ENCODE data around the gene ROBO2.

The ROBO2 gene

DNA sequence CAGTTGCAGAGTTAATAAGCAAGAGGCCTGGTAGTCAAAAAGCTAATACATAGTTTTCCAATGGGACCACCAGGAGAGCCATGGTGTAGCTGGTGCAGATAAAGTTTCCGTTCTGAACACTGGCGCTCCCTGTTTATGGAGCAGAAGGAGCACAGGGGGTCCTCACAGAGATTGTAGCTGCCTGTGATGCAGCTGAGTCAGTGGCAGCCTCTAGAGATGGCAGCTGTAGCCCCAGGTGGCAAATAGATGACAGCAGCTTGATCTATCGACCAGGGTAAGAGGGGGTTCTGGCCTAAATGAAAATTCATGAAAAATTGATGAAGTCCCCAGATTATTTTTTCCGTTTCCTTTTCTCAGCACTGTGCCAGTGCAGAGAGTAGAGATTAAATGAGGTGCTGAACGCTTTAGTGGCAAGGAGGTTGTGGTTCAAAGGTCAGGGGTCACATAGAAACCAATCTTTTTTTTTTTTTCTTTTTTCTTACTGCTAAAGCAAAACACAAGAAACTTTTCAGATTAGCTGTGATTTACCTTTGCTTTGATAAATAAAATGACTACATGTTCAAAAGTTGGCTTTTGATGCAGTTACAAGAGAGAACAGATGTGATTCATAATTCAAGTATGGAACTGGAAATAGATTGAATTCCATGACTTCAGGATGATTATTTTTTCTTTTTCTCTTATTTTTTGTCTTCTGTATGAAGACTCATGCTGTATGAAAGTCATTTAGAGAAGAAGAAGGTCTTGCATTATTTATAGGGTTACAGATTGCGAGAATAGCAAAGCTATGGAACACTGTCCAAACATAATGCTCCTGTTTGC, 63.3 kb downstream of the ROBO2 start:
- no peak for DNase-seq

GRCh38 chr3:77122652-77123051, 82.8 kb downstream of the ROBO2 start:
- DNase-seq, result no peak

DNA sequence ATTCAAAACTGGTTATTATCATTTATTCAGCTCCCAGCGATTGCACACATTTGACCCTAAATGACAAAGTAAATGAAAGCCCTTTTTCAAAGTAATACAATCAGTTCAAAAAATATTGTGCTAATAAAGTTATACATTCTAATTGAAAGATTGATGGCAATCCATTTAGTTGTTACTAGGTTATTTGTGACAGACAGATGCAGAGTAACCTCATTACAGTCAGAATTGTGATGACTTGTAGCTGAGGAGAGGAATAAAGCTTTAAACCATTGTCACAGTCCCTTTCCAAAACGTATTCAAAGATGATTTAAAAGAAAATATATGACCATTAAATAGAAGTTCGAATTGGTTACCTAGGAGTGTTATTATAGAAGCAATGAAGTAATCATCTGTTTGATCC, 86.1 kb downstream of the ROBO2 start:
- no peak for DNase-seq

GRCh38 chr3:77134769-77135168, 94.9 kb downstream of the ROBO2 start:
- DNase-seq, result no peak

DNA sequence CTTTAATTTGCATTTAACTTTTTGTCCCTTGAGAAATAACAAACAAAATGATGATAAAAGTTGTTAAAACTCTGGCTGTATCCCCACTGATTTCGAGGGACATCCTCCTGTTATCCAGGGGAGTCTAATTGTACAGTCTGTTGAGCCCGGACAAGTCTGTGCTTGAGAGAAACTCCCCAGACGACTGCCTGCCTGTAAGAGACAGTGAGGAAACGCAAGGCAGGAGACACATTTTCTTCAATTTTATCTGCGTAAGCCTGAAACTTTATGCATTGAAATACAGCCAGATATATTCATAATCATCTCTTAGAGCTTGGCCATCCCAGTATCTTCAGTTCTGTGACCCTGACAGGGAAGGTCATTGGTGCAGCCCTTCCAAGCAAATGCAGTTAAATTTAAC, 97.7 kb downstream of the ROBO2 start:
- DNase-seq, result no peak

DNA sequence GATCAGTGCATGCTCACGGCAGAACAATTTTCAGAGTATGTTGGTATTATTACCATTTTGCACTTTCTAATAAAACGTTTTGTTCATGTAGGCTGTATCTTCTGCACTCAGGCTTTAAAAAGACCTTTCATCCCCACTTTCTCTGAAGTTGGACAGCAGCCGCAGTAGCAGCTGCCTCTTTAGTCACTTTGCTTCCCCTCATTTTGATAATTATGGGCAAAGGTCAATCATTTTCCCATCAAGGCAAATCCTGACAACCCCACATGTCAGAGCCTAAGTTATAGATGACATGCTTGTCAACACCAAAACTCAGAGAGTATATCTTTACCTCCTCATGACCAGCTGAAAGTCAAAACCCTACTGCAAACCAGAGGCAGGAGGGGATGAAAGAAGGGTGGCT, 99.7 kb downstream of the ROBO2 start:
- DNase-seq, result no peak

DNA sequence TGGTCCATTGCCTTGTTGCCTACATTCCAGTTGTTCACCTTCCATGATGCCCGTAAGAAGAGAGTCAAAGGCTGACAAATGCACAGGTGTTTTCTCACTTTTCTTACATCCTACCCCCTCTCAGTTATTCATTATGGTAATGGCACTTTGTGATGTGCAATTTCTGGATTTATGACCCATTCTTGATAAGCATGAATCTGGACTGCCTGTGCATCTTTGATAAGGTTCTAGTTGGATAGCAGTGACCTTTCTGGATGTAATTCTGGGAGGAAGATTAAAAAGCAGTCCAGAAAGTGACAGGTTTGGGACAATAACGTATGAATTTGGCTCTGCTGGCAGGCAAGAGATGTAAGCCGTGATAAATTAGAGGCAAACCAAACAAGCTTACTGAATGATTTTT, 101.5 kb downstream of the ROBO2 start:
- no peak for DNase-seq

GRCh38 chr3:77142578-77142977, 102.7 kb downstream of the ROBO2 start:
- no peak for DNase-seq

DNA sequence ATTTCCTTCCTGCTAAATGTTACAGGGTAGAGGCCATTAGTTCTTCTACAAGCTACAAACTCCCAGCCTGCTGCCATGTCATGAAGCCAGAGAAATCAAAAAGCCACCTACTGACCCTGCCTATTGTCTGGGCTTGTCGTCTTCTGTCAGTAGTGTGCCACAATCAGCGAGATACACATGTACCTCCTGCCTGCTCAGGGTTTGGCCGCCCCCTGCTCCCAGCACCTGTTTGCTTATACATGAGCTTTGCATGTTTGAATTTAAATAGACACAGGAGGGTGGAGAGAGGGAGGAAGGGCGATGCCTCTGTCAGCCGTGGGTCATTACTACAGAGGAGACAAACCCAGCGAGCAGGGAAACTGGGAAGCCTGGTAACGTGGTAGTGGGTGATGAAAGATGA, 106.1 kb downstream of the ROBO2 start:
- no peak for DNase-seq

GRCh38 chr3:77147836-77148578, 108.1 kb downstream of the ROBO2 start:
- peak in 1 of 56 donors; percentile 14 for DNase-seq

DNA sequence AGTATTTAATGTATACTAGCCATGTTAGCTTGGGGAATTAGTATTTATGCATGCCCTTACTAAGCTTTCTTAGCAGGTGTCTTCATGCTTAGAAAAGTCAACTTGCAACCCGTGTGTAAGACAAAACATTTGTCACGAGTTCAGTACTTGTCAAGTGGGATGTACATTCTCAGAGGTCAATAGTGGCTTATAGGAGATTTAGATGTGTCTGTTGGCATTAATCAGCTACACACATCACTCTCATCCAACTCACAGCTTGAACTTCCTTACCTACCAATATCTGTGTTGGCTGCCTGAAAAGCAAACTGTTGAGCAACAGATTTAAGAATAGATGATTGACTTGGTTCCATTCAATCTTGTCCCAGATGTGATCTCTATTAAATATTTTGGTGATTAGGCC, 109.5 kb downstream of the ROBO2 start:
- DNase-seq, result no peak

DNA sequence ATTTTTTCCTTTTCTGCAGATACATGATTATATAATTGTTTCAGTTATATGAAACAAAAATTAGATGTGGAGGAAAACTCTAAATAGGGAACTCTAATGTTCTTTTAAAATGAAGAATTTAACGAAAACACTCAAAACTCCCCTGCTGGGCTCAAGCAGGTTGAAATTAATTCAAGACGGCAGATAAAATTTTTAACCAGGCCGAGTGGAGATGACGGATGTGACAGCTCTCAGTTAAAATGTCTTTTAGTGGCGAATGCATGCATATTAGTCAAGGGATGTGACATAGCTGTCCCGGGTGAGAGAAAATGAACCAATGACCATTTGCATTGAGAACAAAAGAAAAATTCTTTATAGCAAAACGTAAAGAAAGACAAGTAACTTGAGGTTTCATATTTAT, 110.1 kb downstream of the ROBO2 start:
- no peak for DNase-seq

GRCh38 chr3:77150759-77151158, 110.9 kb downstream of the ROBO2 start:
- DNase-seq, result no peak

DNA sequence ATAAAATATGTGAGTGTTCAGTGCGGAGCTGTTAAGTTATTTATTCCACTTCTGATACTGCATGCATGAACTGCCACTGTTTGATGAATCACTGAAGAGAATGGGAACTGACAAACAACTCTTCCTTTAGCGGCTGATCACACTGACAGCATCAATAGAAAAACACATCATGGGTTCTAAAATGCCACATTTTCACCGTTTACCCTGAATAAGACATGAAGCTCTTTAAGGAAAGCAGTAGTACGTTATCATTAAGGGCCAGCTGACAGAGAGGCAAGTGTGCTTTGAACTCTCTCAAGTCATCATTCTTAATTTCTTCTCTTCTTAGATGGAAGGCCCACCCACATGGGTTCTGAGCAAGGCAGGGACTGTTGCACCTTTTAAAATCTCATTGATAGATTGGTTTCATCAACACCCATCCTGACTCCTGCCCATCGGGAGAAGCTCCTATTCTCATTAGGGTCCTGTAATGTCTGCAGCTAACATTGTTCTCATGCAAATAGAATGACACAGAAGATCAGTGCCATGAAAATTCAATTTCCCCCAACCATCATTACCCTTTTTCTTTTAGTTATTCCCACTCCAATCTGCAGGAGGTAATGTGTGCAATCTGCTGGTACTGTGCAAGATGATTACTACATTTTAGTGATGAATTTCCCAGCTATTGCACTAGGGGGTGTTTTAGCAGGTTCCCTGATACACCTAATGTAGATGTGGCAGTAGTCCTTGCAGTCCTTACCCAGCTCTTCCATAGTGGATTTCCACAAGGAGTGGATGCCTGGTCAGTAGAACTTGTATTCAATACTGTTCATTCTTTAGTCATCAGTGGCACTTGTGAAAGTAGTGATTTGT, 119.1 kb downstream of the ROBO2 start:
- no peak for DNase-seq

GRCh38 chr3:77160931-77161497, 121.1 kb downstream of the ROBO2 start:
- DNase-seq, result no peak

GRCh38 chr3:77169823-77170222, 129.9 kb downstream of the ROBO2 start:
- no peak for DNase-seq

DNA sequence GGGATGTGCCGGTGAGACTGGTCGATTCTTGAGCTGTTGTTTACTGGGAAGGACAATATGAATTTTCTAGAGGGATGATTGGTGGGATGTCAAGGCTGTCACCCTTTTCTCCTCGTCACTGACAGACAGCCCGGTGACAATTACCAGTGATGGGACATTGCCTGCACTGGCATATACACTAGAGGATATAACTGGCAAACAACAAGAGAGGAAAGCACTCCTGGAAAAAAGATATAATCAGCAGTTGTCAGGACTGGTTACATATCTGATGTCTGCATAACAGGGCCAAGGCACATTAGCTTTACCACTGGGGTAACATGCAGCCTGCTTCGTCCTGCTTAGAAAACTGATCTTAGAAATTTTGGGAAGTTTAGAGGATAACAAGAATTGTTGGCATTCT, 131.1 kb downstream of the ROBO2 start:
- no peak for DNase-seq

DNA sequence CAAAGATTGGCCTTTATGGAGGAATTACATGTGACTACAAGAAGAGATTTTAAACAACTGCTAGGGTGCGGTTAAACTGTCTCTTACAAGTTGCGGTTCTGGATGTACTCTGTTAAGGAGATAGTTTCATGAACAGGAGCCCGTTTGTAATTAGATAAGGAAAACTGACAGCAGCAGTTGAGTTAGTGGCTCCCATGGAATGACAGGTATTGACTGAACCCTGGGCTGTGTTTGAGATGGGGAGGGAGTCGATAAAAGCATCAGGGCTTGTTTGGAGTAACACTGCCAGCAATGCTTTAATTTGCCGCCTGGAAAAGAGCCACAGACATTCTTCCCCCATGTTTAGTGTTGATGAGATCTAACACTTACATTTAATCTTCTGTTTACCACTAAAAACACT, 139.9 kb downstream of the ROBO2 start:
- DNase-seq, result no peak

DNA sequence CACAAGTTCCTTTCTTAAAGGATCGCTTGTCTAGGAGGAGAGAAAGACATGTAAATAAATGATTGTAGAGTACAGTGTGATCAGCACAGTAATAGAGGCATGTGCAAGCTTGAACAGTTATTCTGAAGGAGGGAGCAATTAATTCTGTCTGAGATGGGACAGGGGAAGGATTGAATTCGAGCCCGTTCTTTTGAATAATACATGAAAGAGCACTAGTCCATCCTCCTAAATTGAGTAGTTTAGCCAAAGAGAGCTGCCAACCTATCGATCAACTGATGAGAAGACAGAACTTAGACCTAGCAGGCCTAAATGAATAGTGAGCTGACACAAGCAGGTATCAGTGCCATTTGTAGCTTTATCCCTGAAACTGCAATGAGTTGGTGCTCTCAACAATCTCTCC, 142.4 kb downstream of the ROBO2 start:
- no peak for DNase-seq

- DNase-seq, result no peak
Observed at GRCh38 chr3:77186319-77186718, 146.4 kb downstream of the ROBO2 start.

DNA sequence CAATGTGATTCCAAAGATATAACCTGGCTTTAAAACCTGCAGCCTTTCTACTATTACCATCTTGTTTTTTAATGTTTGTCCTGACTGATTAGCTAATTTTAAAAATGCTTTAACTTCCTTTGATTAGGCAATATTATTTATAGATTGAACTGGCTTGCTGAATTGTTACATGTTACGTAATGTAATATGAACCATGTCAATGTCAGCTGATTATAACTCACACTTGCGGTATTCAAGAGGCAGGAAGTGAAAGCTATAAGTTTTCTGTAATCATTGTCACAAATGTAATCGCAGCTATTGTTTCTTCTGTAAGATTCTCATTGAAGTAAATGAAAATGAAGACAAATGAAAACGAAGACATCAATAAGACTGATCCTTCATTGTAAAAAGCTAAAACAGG, 146.8 kb downstream of the ROBO2 start:
- no peak for DNase-seq

GRCh38 chr3:77188210-77188609, 148.3 kb downstream of the ROBO2 start:
- DNase-seq, result no peak

Measured in amygdala (tissue), 56 donors.